ENCODE measurements around the gene POLR2E.

- TF ChIP-seq CTCF (IDR thresholded peaks at IDR 0.05) (no peak), POLR2AphosphoS5 (IDR thresholded peaks at IDR 0.05) (no peak)
These were observed 42.9 kb upstream of the POLR2E start for GRCh38 chr19:1138121-1138520.

Data from prostate gland (tissue), 2 donors.